Measurements from ENCODE around the gene CHCHD6. TPM values are rescaled to one million over a fixed set of nuclear protein-coding genes. Genes with fewer than 3 reads are reported as not detected.

Gene CHCHD6
- total and polyA plus RNA-seq, 5 donors from 2014 or later = 5.6 to 10.5 (median 8.1) TPM

GRCh38 chr3:126961191-126961790, 257.3 kb downstream of the CHCHD6 start:
- Mint-ChIP-seq H3K27ac (no peak overlapping the region), H3K4me1 (no peaks in the 10 kb centered on the region), H3K27me3 (no peaks in the 10 kb centered on the region), H3K4me3 (no peak overlapping the region), H3K9me3 (peaks cover 0 to 2% (median 0%) of the 10 kb centered on the region in 7 donors), H3K36me3 (peaks cover 11% of the 10 kb centered on the region)
- Histone ChIP-seq H3K4me3 (ENCODE audit: low read depth, low read length) (no peak overlapping the region), H3K4me1 (ENCODE audit: control insufficient read depth, insufficient read depth, low read length, poor library complexity, severe bottlenecking) (no peaks in the 10 kb centered on the region), H3K27ac (ENCODE audit: insufficient read depth, low read length, poor library complexity, severe bottlenecking) (no peak overlapping the region), H3K36me3 (ENCODE audit: control insufficient read depth, insufficient read depth, low read length) (no peaks in the 10 kb centered on the region), H3K9me3 (ENCODE audit: control insufficient read depth in 2 of 2, low read length in 2 of 2) (no peaks in the 10 kb centered on the region), H3K27me3 (ENCODE audit: control insufficient read depth, insufficient read depth, low read length) (no peaks in the 10 kb centered on the region)
- no peak for ATAC-seq (ENCODE audit: low read depth in 2 of 2)
- DNase-seq = no peak

- Histone ChIP-seq H3K4me3 (ENCODE audit: low read depth, low read length) (no peak overlapping the region), H3K9me3 (ENCODE audit: control insufficient read depth in 2 of 2, low read length in 2 of 2) (no peaks in the 10 kb centered on the region), H3K4me1 (ENCODE audit: control insufficient read depth, insufficient read depth, low read length, poor library complexity, severe bottlenecking) (no peaks in the 10 kb centered on the region), H3K36me3 (ENCODE audit: control insufficient read depth, insufficient read depth, low read length) (no peaks in the 10 kb centered on the region), H3K27ac (ENCODE audit: insufficient read depth, low read length, poor library complexity, severe bottlenecking) (no peak overlapping the region), H3K27me3 (ENCODE audit: control insufficient read depth, insufficient read depth, low read length) (no peaks in the 10 kb centered on the region)
- Mint-ChIP-seq H3K27ac (no peak overlapping the region), H3K9me3 (peaks cover 0 to 2% (median 0%) of the 10 kb centered on the region in 7 donors), H3K4me1 (no peaks in the 10 kb centered on the region), H3K27me3 (no peaks in the 10 kb centered on the region), H3K4me3 (no peak overlapping the region), H3K36me3 (peaks cover 9% of the 10 kb centered on the region)
- no peak for DNase-seq
- ATAC-seq (ENCODE audit: low read depth in 2 of 2) = no peak
Observed at GRCh38 chr3:126961791-126962461, 257.9 kb downstream of the CHCHD6 start.

- ATAC-seq (ENCODE audit: low read depth in 2 of 2) = no peak
- no peak for DNase-seq
Observed at GRCh38 chr3:126962756-126963155, 258.7 kb downstream of the CHCHD6 start.

GRCh38 chr3:126963261-126964190, 259.5 kb downstream of the CHCHD6 start:
- peaks cover 9% of the 10 kb centered on the region for H3K36me3 Mint-ChIP-seq
- Histone ChIP-seq H3K27me3 (ENCODE audit: control insufficient read depth, insufficient read depth, low read length) (no peaks in the 10 kb centered on the region), H3K4me3 (ENCODE audit: low read depth, low read length) (no peak overlapping the region), H3K9me3 (ENCODE audit: control insufficient read depth in 2 of 2, low read length in 2 of 2) (no peaks in the 10 kb centered on the region), H3K4me1 (ENCODE audit: control insufficient read depth, insufficient read depth, low read length, poor library complexity, severe bottlenecking) (no peaks in the 10 kb centered on the region), H3K36me3 (ENCODE audit: control insufficient read depth, insufficient read depth, low read length) (no peaks in the 10 kb centered on the region), H3K27ac (ENCODE audit: insufficient read depth, low read length, poor library complexity, severe bottlenecking) (no peak overlapping the region)
- H3K4me3 Mint-ChIP-seq = no peak overlapping the region
- H3K9me3 Mint-ChIP-seq = peaks cover 0 to 2% (median 0%) of the 10 kb centered on the region in 7 donors
- H3K4me1 Mint-ChIP-seq = no peaks in the 10 kb centered on the region
- DNase-seq (no peak), ATAC-seq (ENCODE audit: low read depth in 2 of 2) (no peak)
- H3K27ac Mint-ChIP-seq = no peak overlapping the region
- no peaks in the 10 kb centered on the region for H3K27me3 Mint-ChIP-seq

More at GRCh38 chr3:126962756-126963155, 258.7 kb downstream of the CHCHD6 start:
- Mint-ChIP-seq H3K27ac (no peak overlapping the region), H3K9me3 (peaks cover 0 to 2% (median 0%) of the 10 kb centered on the region in 7 donors), H3K27me3 (no peaks in the 10 kb centered on the region), H3K4me1 (no peaks in the 10 kb centered on the region), H3K4me3 (no peak overlapping the region), H3K36me3 (peaks cover 9% of the 10 kb centered on the region)
- no peaks in the 10 kb centered on the region for H3K27me3 ChIP-seq (ENCODE audit: control insufficient read depth, insufficient read depth, low read length)
- no peaks in the 10 kb centered on the region for H3K4me1 ChIP-seq (ENCODE audit: control insufficient read depth, insufficient read depth, low read length, poor library complexity, severe bottlenecking)
- no peaks in the 10 kb centered on the region for H3K36me3 ChIP-seq (ENCODE audit: control insufficient read depth, insufficient read depth, low read length)
- H3K9me3 ChIP-seq (ENCODE audit: control insufficient read depth in 2 of 2, low read length in 2 of 2) = no peaks in the 10 kb centered on the region
- no peak overlapping the region for H3K27ac ChIP-seq (ENCODE audit: insufficient read depth, low read length, poor library complexity, severe bottlenecking)
- H3K4me3 ChIP-seq (ENCODE audit: low read depth, low read length) = no peak overlapping the region

- H3K4me1 Mint-ChIP-seq = no peaks in the 10 kb centered on the region
- H3K9me3 Mint-ChIP-seq = peaks cover 0 to 2% (median 0%) of the 10 kb centered on the region in 7 donors
- H3K36me3 Mint-ChIP-seq = peaks cover 4% of the 10 kb centered on the region
- no peak for DNase-seq
- no peaks in the 10 kb centered on the region for H3K36me3 ChIP-seq (ENCODE audit: control insufficient read depth, insufficient read depth, low read length)
- no peaks in the 10 kb centered on the region for H3K9me3 ChIP-seq (ENCODE audit: control insufficient read depth in 2 of 2, low read length in 2 of 2)
- no peak for ATAC-seq (ENCODE audit: low read depth in 2 of 2)
- H3K4me3 ChIP-seq (ENCODE audit: low read depth, low read length) = no peak overlapping the region
- peak overlapping the region in 1 of 3 donors; percentile 3 for H3K27ac Mint-ChIP-seq
- no peaks in the 10 kb centered on the region for H3K27me3 ChIP-seq (ENCODE audit: control insufficient read depth, insufficient read depth, low read length)
- H3K4me1 ChIP-seq (ENCODE audit: control insufficient read depth, insufficient read depth, low read length, poor library complexity, severe bottlenecking) = no peaks in the 10 kb centered on the region
- H3K27me3 Mint-ChIP-seq = no peaks in the 10 kb centered on the region
- H3K4me3 Mint-ChIP-seq = no peak overlapping the region
- no peak overlapping the region for H3K27ac ChIP-seq (ENCODE audit: insufficient read depth, low read length, poor library complexity, severe bottlenecking)
Observed at GRCh38 chr3:126964261-126964660, 260.2 kb downstream of the CHCHD6 start.

GRCh38 chr3:126964950-126965349, 260.9 kb downstream of the CHCHD6 start:
- no peak for DNase-seq
- no peaks in the 10 kb centered on the region for H3K27me3 ChIP-seq (ENCODE audit: control insufficient read depth, insufficient read depth, low read length)
- H3K4me3 ChIP-seq (ENCODE audit: low read depth, low read length) = no peak overlapping the region
- Mint-ChIP-seq H3K27me3 (no peaks in the 10 kb centered on the region), H3K27ac (peak overlapping the region in 1 of 3 donors; percentile 32), H3K4me1 (no peaks in the 10 kb centered on the region), H3K36me3 (peaks cover 4% of the 10 kb centered on the region), H3K9me3 (peaks cover 0 to 2% (median 0%) of the 10 kb centered on the region in 7 donors), H3K4me3 (no peak overlapping the region)
- H3K9me3 ChIP-seq (ENCODE audit: control insufficient read depth in 2 of 2, low read length in 2 of 2) = no peaks in the 10 kb centered on the region
- H3K27ac ChIP-seq (ENCODE audit: insufficient read depth, low read length, poor library complexity, severe bottlenecking) = no peak overlapping the region
- no peaks in the 10 kb centered on the region for H3K4me1 ChIP-seq (ENCODE audit: control insufficient read depth, insufficient read depth, low read length, poor library complexity, severe bottlenecking)
- ATAC-seq (ENCODE audit: low read depth in 2 of 2) = no peak
- H3K36me3 ChIP-seq (ENCODE audit: control insufficient read depth, insufficient read depth, low read length) = no peaks in the 10 kb centered on the region

- Histone ChIP-seq H3K27me3 (ENCODE audit: control insufficient read depth, insufficient read depth, low read length) (no peaks in the 10 kb centered on the region), H3K4me1 (ENCODE audit: control insufficient read depth, insufficient read depth, low read length, poor library complexity, severe bottlenecking) (no peaks in the 10 kb centered on the region), H3K36me3 (ENCODE audit: control insufficient read depth, insufficient read depth, low read length) (no peaks in the 10 kb centered on the region), H3K27ac (ENCODE audit: insufficient read depth, low read length, poor library complexity, severe bottlenecking) (no peak overlapping the region), H3K9me3 (ENCODE audit: control insufficient read depth in 2 of 2, low read length in 2 of 2) (no peaks in the 10 kb centered on the region), H3K4me3 (ENCODE audit: low read depth, low read length) (no peak overlapping the region)
- no peaks in the 10 kb centered on the region for H3K4me1 Mint-ChIP-seq
- peak overlapping the region in 1 of 3 donors; percentile 32 for H3K27ac Mint-ChIP-seq
- no peak overlapping the region for H3K4me3 Mint-ChIP-seq
- ATAC-seq (ENCODE audit: low read depth in 2 of 2) (no peak), DNase-seq (no peak)
- no peaks in the 10 kb centered on the region for H3K36me3 Mint-ChIP-seq
- H3K9me3 Mint-ChIP-seq = peaks cover 0 to 2% (median 0%) of the 10 kb centered on the region in 7 donors
- peaks cover 5% of the 10 kb centered on the region for H3K27me3 Mint-ChIP-seq
Observed at GRCh38 chr3:126965526-126966080, 261.6 kb downstream of the CHCHD6 start.

Measured in CD4-positive, CD25-positive, alpha-beta regulatory T cell (primary cell).